Muscle of back (tissue), 11 donors: Measurements from ENCODE around the gene NEBL. TPM values are rescaled to one million over a fixed set of nuclear protein-coding genes. Genes with fewer than 3 reads are reported as not detected.

Experiments used
- DNase-seq, 3 donors: peaks; one replicate each; pipeline versions ENCODE4 v3.0.0 to v3.0.0-alpha.2; 2013
- polyA plus RNA-seq, 10 donors: library from polyadenylated mRNA; unstranded; fragments of 120-200 nt; gene quantifications; one replicate each; pipeline ENCODE4 v1.2.1, GENCODE V29; 2013; ENCODE audit not compliant: insufficient read length in 10 of 10

Gene NEBL
- polyA plus RNA-seq, 10 donors: 1.4 to 8.1 (median 2.2) TPM

DNA sequence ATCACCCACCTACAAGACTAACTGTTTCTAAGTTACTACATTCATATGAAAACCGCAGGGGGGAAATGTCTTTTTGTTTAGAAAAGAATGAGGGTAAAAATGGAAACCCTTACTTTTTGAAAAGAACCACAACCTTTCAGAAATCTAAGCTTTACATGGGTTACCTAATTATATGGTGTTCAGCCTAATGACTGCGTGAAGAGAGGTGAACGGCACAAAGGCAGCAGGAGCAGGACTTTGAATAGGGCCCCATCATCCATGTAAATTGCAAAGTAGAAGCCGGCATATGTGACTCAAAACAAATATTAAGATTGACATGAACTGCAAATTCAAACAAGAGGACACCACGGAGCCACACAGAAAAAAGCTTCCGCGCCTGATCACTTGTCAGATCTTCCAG, 25.1 kb downstream of the NEBL start:
- DNase-seq: no peak

GRCh38 chr10:20870834-20871233, 26.3 kb downstream of the NEBL start:
- DNase-seq: no peak

- no peak for DNase-seq
These were observed 34.1 kb downstream of the NEBL start for GRCh38 chr10:20863008-20863407.

- DNase-seq: peak; percentile 23 to 67 (median 39)
These were observed 38.6 kb downstream of the NEBL start for GRCh38 chr10:20858292-20859124.

DNA sequence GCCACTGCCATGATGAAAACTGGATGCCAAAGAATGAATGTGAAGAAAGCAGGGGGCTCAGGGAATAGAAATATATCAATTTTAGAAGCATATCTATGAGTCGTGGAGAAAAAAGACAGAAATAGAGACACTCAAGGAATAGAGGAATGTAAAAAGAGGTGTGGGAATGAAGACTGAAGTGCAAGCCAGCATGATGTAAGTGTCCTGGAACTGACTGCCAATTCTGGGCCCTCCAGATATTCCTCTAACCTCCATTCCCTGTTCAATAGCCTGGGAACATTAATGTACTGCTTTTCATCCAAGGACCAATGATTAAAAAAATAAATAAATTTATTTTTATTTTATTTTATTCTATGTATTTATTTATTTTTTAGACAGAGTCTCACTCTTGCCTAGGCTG, 40.6 kb downstream of the NEBL start:
- no peak for DNase-seq

DNA sequence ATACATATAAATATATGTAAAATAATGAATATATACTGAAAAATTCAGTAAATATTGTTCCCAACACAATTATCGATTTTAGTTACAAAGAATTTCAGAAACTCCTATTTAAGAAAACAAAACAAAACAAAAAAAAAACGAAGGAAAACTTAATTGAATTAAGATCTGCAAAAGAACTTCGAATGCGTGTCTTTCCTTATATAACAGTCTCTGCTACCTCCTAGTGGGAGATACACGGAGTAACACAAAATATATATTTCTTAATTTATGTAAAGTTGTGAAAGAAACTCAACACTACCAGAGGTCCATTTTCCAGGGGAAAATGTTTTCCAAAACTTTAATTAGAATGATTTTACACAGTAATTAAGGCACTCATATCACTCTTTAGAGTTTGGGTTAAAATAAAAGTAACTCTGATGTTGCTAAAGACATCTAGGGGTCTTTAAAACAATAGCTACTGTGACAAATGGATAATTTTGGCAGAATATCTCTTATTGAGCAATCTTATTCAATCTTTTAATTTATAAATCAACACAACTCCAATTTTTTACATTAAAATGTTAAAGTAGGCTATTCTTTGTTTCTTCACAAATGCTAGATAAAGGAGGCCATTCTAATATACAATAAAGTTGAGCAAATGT, 41.6 kb downstream of the NEBL start:
- peak; percentile 19 to 55 (median 27) for DNase-seq

GRCh38 chr10:20853276-20853675, 43.8 kb downstream of the NEBL start:
- no peak for DNase-seq

GRCh38 chr10:20852303-20852702, 44.8 kb downstream of the NEBL start:
- DNase-seq: no peak

DNA sequence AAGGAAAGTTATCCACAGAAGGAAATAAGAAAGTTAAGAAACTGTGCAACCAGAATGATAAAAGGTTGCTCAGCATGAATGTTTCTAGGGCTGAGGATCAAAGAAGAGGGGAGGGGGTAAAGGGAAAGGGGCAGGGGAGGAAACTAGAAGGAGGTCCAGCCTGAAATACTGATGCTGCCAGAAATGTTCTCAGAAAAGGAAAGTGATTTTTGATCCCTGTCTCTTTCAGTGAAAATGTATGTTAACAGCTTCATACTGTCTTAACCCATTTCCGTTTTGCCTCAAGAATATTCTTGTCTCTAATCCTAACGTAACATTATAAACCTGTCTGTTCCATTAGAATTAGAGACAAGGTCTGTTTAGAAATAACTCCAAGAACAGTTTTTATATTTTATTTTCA, 49.6 kb downstream of the NEBL start:
- DNase-seq: no peak

DNA sequence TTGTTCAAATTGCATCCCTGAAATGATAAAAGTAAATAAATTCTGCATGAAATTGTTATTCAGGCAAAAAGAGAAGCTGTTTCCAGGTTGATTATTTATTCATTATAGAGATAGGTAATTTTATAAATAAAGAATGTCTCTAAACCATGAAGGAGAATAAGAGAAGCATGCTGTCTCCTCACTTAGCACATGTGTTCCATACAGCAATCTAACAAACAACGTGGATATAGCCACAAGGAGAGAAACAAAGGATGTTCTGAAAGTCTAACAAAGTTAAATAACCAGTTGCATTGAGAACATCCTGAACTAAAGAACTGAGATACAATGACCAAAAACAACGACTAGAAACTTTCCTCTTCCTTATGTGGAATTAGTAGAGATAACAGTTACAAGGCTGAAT, 50.8 kb downstream of the NEBL start:
- no peak for DNase-seq

DNA sequence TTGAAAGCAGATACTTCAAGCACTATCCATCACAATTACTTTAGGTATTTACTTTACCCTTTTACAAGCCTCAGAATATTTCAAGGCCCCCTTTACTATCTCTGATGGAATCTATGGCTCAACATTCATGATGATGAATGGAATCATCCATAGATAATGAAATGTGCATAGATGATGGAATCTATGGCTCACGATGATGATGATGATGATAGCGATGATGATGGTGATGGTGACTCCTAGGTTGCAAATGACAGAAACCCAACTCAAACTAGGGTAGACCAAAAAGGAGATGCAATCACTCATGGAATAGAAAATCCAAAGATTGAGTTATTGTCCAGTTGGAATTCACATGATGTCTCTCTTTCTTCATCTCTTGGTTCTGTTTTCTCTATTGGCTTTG, 55.7 kb downstream of the NEBL start:
- DNase-seq: no peak

DNA sequence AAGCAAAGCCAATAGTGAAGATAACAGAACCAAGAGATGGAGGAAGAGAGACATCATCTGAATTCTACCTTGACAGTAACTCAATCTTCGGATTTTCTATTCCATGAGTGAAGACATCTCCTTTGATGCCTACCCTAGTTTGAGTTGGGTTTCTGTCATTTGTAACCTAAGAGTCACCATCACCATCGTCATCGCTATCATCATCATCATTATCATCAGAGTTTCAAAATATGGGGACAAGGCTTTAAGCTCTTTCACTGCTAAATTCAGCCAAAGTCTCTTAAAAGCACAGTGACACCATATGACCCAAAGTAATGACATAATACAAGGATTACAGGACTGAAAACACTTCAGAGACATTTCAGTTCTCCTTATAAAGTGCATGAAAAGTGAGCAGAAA, 57.2 kb downstream of the NEBL start:
- no peak for DNase-seq

GRCh38 chr10:20839141-20839540, 58.0 kb downstream of the NEBL start:
- DNase-seq: no peak

GRCh38 chr10:20836401-20836800, 60.7 kb downstream of the NEBL start:
- no peak for DNase-seq

DNA sequence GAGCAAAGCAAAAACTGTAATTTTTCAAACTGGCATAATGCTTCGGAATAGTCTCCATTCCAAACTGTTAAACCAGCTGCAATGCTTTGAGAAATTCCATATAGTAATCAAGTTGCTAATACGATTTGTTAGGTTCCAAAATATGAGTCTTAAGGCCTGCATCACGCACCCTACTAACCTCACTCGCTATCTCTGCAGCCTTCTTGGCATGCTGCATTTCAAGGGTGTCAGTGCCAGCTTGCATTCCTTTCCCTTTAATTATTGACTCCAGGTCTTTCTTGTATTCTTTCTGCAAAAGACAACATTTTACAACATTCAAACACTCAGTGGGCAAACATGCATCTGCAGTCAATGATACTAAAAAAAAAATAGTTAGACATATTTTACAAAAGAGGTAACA, 61.8 kb downstream of the NEBL start:
- DNase-seq: no peak

DNA sequence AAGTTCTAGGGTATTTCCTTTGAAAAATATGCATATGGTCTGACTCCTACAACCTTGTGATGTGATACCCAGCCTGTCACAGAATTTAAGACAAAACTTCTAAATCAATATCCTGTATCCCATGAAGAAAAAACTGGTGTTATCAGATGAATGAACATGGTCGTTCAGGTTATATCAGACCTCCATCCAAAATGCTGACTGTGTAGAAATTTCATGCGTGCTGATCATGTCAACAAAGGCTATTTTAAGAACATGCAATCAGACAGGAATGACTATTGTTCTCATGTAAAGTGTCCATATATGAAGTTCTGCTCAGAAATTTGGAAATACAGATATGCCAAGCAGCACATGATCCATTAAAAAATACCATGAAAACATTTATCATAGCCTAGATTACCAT, 62.3 kb downstream of the NEBL start:
- no peak for DNase-seq

GRCh38 chr10:20822825-20823224, 74.3 kb downstream of the NEBL start:
- no peak for DNase-seq

- DNase-seq: no peak
These were observed 79.5 kb downstream of the NEBL start for GRCh38 chr10:20817646-20818045.

DNA sequence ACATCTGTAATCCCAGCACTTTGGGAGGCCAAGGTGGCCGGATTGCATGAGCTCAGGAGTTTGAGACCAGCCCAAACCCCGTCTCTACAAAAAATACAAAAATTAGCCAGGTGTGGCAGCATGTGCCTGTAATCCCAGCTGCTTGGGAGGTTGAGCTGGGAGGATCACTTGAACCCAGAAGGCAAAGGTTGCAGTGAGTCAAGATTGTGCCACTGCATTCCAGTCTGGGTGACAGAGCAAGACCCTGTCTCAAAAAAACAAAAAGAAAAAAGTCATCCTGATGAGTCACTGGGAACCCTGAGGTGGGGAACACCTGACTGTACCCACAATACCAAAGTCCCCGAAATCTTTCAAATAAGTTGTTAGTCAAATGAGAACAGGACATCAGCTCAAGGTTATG, 80.0 kb downstream of the NEBL start:
- no peak for DNase-seq

DNA sequence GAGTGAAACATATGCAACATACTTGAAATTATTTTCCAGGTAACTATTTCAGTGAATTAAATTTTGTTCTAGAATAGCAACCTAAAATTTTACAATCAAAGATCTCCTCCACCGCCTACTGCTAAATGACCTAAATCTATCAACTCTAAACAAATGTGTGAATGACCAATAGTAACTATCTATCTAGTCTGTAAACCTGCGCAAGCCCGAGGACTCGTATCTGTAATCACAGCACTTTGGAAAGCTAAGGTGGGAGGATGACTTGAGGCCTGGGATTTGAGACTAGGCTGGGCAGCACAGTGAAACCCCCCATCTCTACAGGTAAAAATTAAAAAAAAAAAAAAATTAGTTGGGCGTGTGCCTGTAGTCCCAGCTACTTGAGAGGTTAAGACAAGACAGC, 83.0 kb downstream of the NEBL start:
- DNase-seq: no peak

DNA sequence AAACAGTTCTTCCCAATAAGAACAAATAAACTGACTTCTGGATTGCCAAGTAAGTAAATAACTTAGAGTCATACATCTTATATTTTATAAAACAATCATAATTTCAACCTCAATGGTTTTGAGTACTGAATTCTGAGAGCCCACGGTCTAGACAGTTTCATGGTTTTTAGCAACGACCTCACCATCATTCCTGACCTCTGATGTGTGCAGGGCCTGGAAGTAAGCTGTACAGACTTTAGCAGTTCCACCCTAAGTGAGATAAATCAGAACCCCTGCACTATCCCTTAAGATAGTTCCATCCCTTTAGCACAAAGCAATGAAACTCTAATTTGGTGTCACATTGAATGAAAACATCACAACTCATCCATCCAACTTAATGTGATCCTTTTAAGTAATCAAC, 86.0 kb downstream of the NEBL start:
- DNase-seq: no peak

DNA sequence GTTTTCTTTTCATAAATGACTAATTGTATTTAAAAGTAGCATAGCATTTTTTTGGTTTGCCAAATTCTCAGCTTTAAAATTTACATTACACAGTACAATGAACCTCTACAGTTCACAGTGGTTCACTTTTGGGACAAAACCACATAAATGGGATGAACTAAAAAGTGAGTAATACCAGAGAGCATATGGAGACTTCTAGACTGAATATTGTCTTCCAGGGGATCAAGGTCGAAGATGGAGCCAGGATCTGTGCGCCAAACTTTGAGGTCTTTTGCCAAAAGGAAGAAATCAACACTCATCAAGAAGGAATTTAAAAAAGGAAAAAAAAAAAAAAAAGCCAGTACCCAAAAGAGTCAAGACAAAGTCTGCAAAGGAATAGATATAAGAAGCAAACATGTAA, 87.5 kb downstream of the NEBL start:
- peak in 2 of 3 donors; percentile 4 to 9 for DNase-seq

GRCh38 chr10:20806487-20806886, 90.6 kb downstream of the NEBL start:
- peak in 1 of 3 donors; percentile 27 for DNase-seq

GRCh38 chr10:20797290-20797689, 99.8 kb downstream of the NEBL start:
- no peak for DNase-seq
